Activated CD8-positive, alpha-beta memory T cell treated with anti-CD3 and anti-CD28 coated beads, Interleukin-2, amount 50 U/mL, for 48 hours (primary cell): ENCODE measurements around the gene KCNK17.
A peak's percentile ranks its signal among the peaks of the same experiment; 100 is the strongest.

Experiments used
- DNase-seq: peaks from one replicate; pipeline ENCODE4 v3.0.0-alpha.2; 2020

KCNK17 gene

GRCh38 chr6:39314273-39314795 is at the start of gene KCNK17:
TSS of gene KCNK17 (minus strand) at chr6:39314419. CDS start at chr6:39314320, 99 bp downstream.
- DNase-seq: no peak

GRCh38 chr6:39363280-39363679 is 49.1 kb upstream of the KCNK17 start:
- DNase-seq: no peak

GRCh38 chr6:39362487-39362865 is 48.3 kb upstream of the KCNK17 start:
- DNase-seq: no peak

GRCh38 chr6:39361657-39362486 is 47.7 kb upstream of the KCNK17 start:
- peak; percentile 77 for DNase-seq

- DNase-seq: no peak
Observed at GRCh38 chr6:39360378-39360777, 46.2 kb upstream of the KCNK17 start.

GRCh38 chr6:39357998-39358686 is 43.9 kb upstream of the KCNK17 start:
- no peak for DNase-seq

- no peak for DNase-seq
Observed at GRCh38 chr6:39353698-39354315, 39.6 kb upstream of the KCNK17 start.

GRCh38 chr6:39350723-39351505 is 36.7 kb upstream of the KCNK17 start:
- no peak for DNase-seq

GRCh38 chr6:39348740-39349139 is 34.5 kb upstream of the KCNK17 start:
- no peak for DNase-seq

GRCh38 chr6:39347906-39348585 is 33.8 kb upstream of the KCNK17 start:
- peak; percentile 84 for DNase-seq

- no peak for DNase-seq
Observed at GRCh38 chr6:39347206-39347605, 33.0 kb upstream of the KCNK17 start.

- DNase-seq: no peak
Observed at GRCh38 chr6:39344821-39345280, 30.6 kb upstream of the KCNK17 start.

- no peak for DNase-seq
Observed at GRCh38 chr6:39343396-39343870, 29.2 kb upstream of the KCNK17 start.

GRCh38 chr6:39342692-39343395 is 28.6 kb upstream of the KCNK17 start:
- DNase-seq: no peak

- no peak for DNase-seq
Observed at GRCh38 chr6:39341937-39342336, 27.7 kb upstream of the KCNK17 start.

GRCh38 chr6:39341352-39341751 is 27.1 kb upstream of the KCNK17 start:
- no peak for DNase-seq

- DNase-seq: no peak
Observed at GRCh38 chr6:39339868-39340550, 25.8 kb upstream of the KCNK17 start.

GRCh38 chr6:39339096-39339867 is 25.1 kb upstream of the KCNK17 start:
- no peak for DNase-seq

- no peak for DNase-seq
Observed at GRCh38 chr6:39338397-39338796, 24.2 kb upstream of the KCNK17 start.
